K562 (cell line): Measurements from ENCODE around the gene ARHGEF4. TPM values are rescaled to one million over a fixed set of nuclear protein-coding genes. Genes with fewer than 3 reads are reported as not detected.

Experiments used
- ATAC-seq: fragments of 200-7000 bp; cut with Tn5 transposase; 3 replicates; pipeline ENCODE4 v1.9.1; 2020; ENCODE audit warnings: moderate library complexity
- BruUV-seq: library from RNA; stranded (reverse); fragments of 400-500 nt; replicated peaks from 2 replicates; lab custom pipeline; 2021; lab: Mats Ljungman, UMichigan
- CTCF ChIA-PET: fragments of 300-600 bp; formaldehyde crosslinking; extraction: SDS; loops from one replicate; lab custom pipeline; 2021; ENCODE audit warnings: low intra/inter-chr PET ratio; lab: Yijun Ruan, JAX
- POLR2A ChIA-PET: fragments of 300-600, 350-650 bp; sonication (Branson Sonifier 250); formaldehyde crosslinking; extraction: SDS; loops from one replicate; lab custom pipeline; 2021; ENCODE audit warnings: antibody characterized with exemption, inconsistent platforms; lab: Yijun Ruan, JAX
- DNase-seq, 4 experiments: peaks; one replicate each; pipeline versions ENCODE4 v3.0.0 to v3.0.0-alpha.2; 2011 to 2018; ENCODE audit warnings: low spot score in 3 of 4, mixed read lengths in 3 of 4; ENCODE audit errors: extremely low read depth in 1 of 4
- FAIRE-seq: peaks from 2 replicates; lab custom pipeline; 2011; peaks lifted over from hg19 to GRCh38; lab: Jason Lieb, UNC
- H2AFZ ChIP-seq: 2 replicates; pipeline ENCODE4 v1.6.0; 2011; ENCODE audit warnings: low read depth, low read length, control low read depth, inconsistent platforms
- H3K27ac ChIP-seq: fragments of 200-600 bp; 3 replicates; pipeline ENCODE4 v1.8.0; 2011; ENCODE audit warnings: low read depth, mild to moderate bottlenecking, control low read depth, inconsistent platforms, low read length, moderate library complexity, mixed read lengths; ENCODE audit errors: extremely low read depth
- H3K27me3 ChIP-seq, 2 experiments: fragments of 300-600 bp in 1 of 2; 2 replicates in 1 of 2; 3 replicates in 1 of 2; pipeline versions ENCODE4 v1.6.0 to v1.8.0; 2011; ENCODE audit warnings: inconsistent platforms in 2 of 2, low read length in 2 of 2, mild to moderate bottlenecking in 1 of 2, mixed read lengths in 1 of 2, moderate library complexity in 1 of 2; ENCODE audit not compliant: control insufficient read depth in 2 of 2, insufficient read depth in 2 of 2
- H3K36me3 ChIP-seq: fragments of 300-600 bp; 3 replicates; pipeline ENCODE4 v1.8.0; 2011; ENCODE audit warnings: mild to moderate bottlenecking, low read length, inconsistent platforms; ENCODE audit not compliant: control insufficient read depth, insufficient read depth
- H3K4me1 ChIP-seq, 2 experiments: fragments of 200-600 bp in 1 of 2; replicated peaks in 1 of 2; 2 replicates in 1 of 2; 3 replicates in 1 of 2; pipeline versions ENCODE4 v1.5.1 to v1.8.0; 2011; ENCODE audit warnings: inconsistent platforms in 2 of 2, low read length in 2 of 2, mild to moderate bottlenecking in 1 of 2, mixed read lengths in 1 of 2, moderate library complexity in 1 of 2; ENCODE audit not compliant: control insufficient read depth in 2 of 2, insufficient read depth in 2 of 2
- H3K4me2 ChIP-seq: 2 replicates; pipeline ENCODE4 v1.6.1; 2011; ENCODE audit warnings: low read length, control low read depth, inconsistent platforms, mixed read lengths; ENCODE audit not compliant: insufficient read depth
- H3K4me3 ChIP-seq: fragments of 200-600 bp; sonication (generic), shearing (Covaris generic); 2 replicates; pipeline ENCODE4 v1.5.1; 2016; ENCODE audit warnings: control low read depth, inconsistent platforms
- H3K79me2 ChIP-seq: fragments of 200-600 bp; 3 replicates; pipeline ENCODE4 v1.8.0; 2011; ENCODE audit warnings: low read length, inconsistent platforms; ENCODE audit not compliant: control insufficient read depth, insufficient read depth
- H3K9ac ChIP-seq, 2 experiments: 2 replicates each; pipeline versions ENCODE4 v1.6.0 to v1.6.1; 2011; ENCODE audit warnings: low read depth in 2 of 2, low read length in 2 of 2, control low read depth in 1 of 2, inconsistent platforms in 1 of 2, mild to moderate bottlenecking in 1 of 2, mixed read lengths in 1 of 2; ENCODE audit not compliant: insufficient read depth in 1 of 2
- H3K9me1 ChIP-seq: one replicate; pipeline ENCODE4 v1.6.0; 2011; ENCODE audit warnings: inconsistent platforms, mild to moderate bottlenecking, low read length, moderate library complexity; ENCODE audit not compliant: control insufficient read depth, insufficient read depth
- H3K9me3 ChIP-seq: replicated peaks from 2 replicates; pipeline ENCODE4 v1.5.1; 2011; ENCODE audit warnings: low read depth, low read length, inconsistent platforms; ENCODE audit not compliant: control insufficient read depth, insufficient read depth
- H4K20me1 ChIP-seq: replicated peaks from 2 replicates; pipeline ENCODE4 v1.6.1; 2011; ENCODE audit warnings: low read length, inconsistent platforms, mixed read lengths; ENCODE audit not compliant: control insufficient read depth, insufficient read depth
- ADNP ChIP-seq: fragments of 200-800 bp; sonication (Bioruptor generic); IDR thresholded peaks from 2 replicates; pipeline ENCODE4 v1.6.1; 2016; ENCODE audit warnings: missing genetic modification characterization, missing compliant biosample characterization
- CHD2 ChIP-seq: IDR thresholded peaks from 2 replicates; pipeline ENCODE4 v1.6.1; 2011; ENCODE audit warnings: low read depth, low read length
- CREBBP ChIP-seq: IDR thresholded peaks from one replicate; pipeline ENCODE4 v1.6.1; 2012; ENCODE audit warnings: low read depth, mild to moderate bottlenecking, control low read depth, inconsistent platforms, low read length
- E2F3 ChIP-seq: fragments of 250-450 bp; sonication (Bioruptor Pico); IDR thresholded peaks from 2 replicates; pipeline ENCODE4 v1.4.0; 2020; ENCODE audit warnings: mild to moderate bottlenecking
- FOXA1 ChIP-seq: fragments of 450-650 bp; IDR thresholded peaks from 2 replicates; pipeline ENCODE4 v1.6.1; 2016; ENCODE audit warnings: mild to moderate bottlenecking, borderline replicate concordance
- HNRNPLL ChIP-seq: fragments of 200-400 bp; formaldehyde crosslinking; IDR thresholded peaks from 2 replicates; pipeline ENCODE4 v1.6.1; 2017; ENCODE audit warnings: low read length, low read depth, mild to moderate bottlenecking; ENCODE audit not compliant: poor library complexity, severe bottlenecking
- NELFE ChIP-seq: IDR thresholded peaks from 2 replicates; pipeline ENCODE4 v1.6.1; 2011; ENCODE audit warnings: mild to moderate bottlenecking; ENCODE audit not compliant: insufficient read depth, insufficient read length
- NFRKB ChIP-seq: fragments of 450-650 bp; IDR thresholded peaks from 2 replicates; pipeline ENCODE4 v1.6.1; 2016; ENCODE audit warnings: low read depth
- NR4A1 ChIP-seq, 2 experiments: fragments of 250-450 bp in 1 of 2; fragments of 450-650 bp in 1 of 2; sonication (Bioruptor Pico) in 1 of 2; IDR thresholded peaks; 2 replicates each; pipeline versions ENCODE4 v1.4.0 to v1.6.1; 2016 to 2020; ENCODE audit warnings: mild to moderate bottlenecking in 2 of 2, missing compliant biosample characterization in 1 of 2, missing genetic modification characterization in 1 of 2, moderate library complexity in 1 of 2
- RBM17 ChIP-seq: fragments of 200-400 bp; formaldehyde crosslinking; IDR thresholded peaks from 2 replicates; pipeline ENCODE4 v1.6.1; 2017; ENCODE audit warnings: low read depth, mild to moderate bottlenecking, low read length, borderline replicate concordance
- U2AF2 ChIP-seq: fragments of 200-400 bp; formaldehyde crosslinking; optimal IDR thresholded peaks from 2 replicates; pipeline ENCODE3; 2017; ENCODE audit warnings: low read depth, mild to moderate bottlenecking, low read length
- XRCC3 ChIP-seq: fragments of 450-650 bp; IDR thresholded peaks from 2 replicates; pipeline ENCODE4 v1.6.1; 2017; ENCODE audit warnings: mild to moderate bottlenecking, moderate library complexity
- ZBED1 ChIP-seq: IDR thresholded peaks from 2 replicates; pipeline ENCODE4 v1.6.1; 2014
- ZBTB7A ChIP-seq: IDR thresholded peaks from 2 replicates; pipeline ENCODE4 v1.6.1; 2011; ENCODE audit warnings: low read depth, mild to moderate bottlenecking, low read length, moderate library complexity, borderline replicate concordance; ENCODE audit not compliant: control insufficient read depth
- ZKSCAN3 ChIP-seq: fragments of 250-450 bp; sonication (Bioruptor Pico); IDR thresholded peaks from 2 replicates; pipeline ENCODE4 v1.4.0; 2020
- ZNF277 ChIP-seq: fragments of 250-450 bp; sonication (Bioruptor Pico); IDR thresholded peaks from 2 replicates; pipeline ENCODE4 v1.8.0; 2022; ENCODE audit warnings: inconsistent platforms, mild to moderate bottlenecking, moderate library complexity, borderline replicate concordance
- WGBS: fragments of 100-300 bp; shearing (Covaris generic); methylation state at CpG from one replicate; pipeline ENCODE4 v1.1.6; 2016; ENCODE audit warnings: low coverage, mixed read lengths; ENCODE audit not compliant: insufficient coverage; ENCODE audit errors: missing lambda C conversion rate; 5-methylcytosine and 5-hydroxymethylcytosine counted together
- in situ Hi-C: fragments of 300-500 bp; cut with MboI; formaldehyde crosslinking; loops from 4 replicates; pipeline ENCODE4 v1.15.0; 2018; ENCODE audit warnings: inconsistent platforms, mixed read lengths
- intact Hi-C: fragments of 100-400 bp; cut with micrococcal nuclease; formaldehyde crosslinking; loops from 2 replicates; pipeline ENCODE4 v1.14.2; 2022
- polyA plus RNA-seq, 8 experiments: library from polyadenylated mRNA; depleted of rRNA in 4 of 8; stranded (reverse) in 5 of 8; unstranded in 3 of 8; fragments of >200 nt; fragmentation: Nextera tagmentation in 2 of 8; fragmentation: Illumina TruSeq in 1 of 8; extraction: Ambion mirVana in 2 of 8; extraction: Trizol in 1 of 8; gene quantifications; 2 replicates each; pipeline versions ENCODE4 v1.2.1 to v1.2.3, GENCODE V29; 2011 to 2014; ENCODE audit warnings: inconsistent platforms in 1 of 8, missing spikeins in 1 of 8
- total RNA-seq, 7 experiments: library from RNA; depleted of rRNA in 6 of 7; stranded (reverse); fragments of >200 nt in 6 of 7; fragmentation: Illumina TruSeq in 2 of 7; extraction: Trizol in 2 of 7; gene quantifications; 2 replicates each; pipeline versions ENCODE4 v1.2.1 to v1.2.3, GENCODE V29; 2011 to 2021; ENCODE audit warnings: low replicate concordance in 1 of 7
- TF ChIP-seq, protein P1 (sequence below): fragments of 450-650 bp; IDR thresholded peaks from 2 replicates; pipeline ENCODE4 v1.6.1; 2018; ENCODE audit not compliant: partially characterized antibody

The ARHGEF4 gene
- total and polyA plus RNA-seq, 9 of the 15 experiments (the other 6 are each of a cell fraction or from before 2014, with no cell fraction given) = not detected

- TF ChIP-seq, protein P1, sequence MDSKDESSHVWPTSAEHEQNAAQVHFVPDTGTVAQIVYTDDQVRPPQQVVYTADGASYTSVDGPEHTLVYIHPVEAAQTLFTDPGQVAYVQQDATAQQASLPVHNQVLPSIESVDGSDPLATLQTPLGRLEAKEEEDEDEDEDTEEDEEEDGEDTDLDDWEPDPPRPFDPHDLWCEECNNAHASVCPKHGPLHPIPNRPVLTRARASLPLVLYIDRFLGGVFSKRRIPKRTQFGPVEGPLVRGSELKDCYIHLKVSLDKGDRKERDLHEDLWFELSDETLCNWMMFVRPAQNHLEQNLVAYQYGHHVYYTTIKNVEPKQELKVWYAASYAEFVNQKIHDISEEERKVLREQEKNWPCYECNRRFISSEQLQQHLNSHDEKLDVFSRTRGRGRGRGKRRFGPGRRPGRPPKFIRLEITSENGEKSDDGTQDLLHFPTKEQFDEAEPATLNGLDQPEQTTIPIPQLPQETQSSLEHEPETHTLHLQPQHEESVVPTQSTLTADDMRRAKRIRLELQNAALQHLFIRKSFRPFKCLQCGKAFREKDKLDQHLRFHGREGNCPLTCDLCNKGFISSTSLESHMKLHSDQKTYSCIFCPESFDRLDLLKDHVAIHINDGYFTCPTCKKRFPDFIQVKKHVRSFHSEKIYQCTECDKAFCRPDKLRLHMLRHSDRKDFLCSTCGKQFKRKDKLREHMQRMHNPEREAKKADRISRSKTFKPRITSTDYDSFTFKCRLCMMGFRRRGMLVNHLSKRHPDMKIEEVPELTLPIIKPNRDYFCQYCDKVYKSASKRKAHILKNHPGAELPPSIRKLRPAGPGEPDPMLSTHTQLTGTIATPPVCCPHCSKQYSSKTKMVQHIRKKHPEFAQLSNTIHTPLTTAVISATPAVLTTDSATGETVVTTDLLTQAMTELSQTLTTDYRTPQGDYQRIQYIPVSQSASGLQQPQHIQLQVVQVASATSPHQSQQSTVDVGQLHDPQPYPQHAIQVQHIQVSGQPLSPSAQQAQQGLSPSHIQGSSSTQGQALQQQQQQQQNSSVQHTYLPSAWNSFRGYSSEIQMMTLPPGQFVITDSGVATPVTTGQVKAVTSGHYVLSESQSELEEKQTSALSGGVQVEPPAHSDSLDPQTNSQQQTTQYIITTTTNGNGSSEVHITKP = no peak
- TF ChIP-seq NFRKB (no peak), HNRNPLL (no peak), ZKSCAN3 (no peak), RBM17 (no peak), E2F3 (no peak)
These were observed 9.5 kb downstream of the ARHGEF4 start (continued) for GRCh38 chr2:130846233-130846632.

- H3K27ac ChIP-seq = no peak overlapping the region
- intact Hi-C loops = no loop called here
- no TSS peak for BruUV-seq
- in situ Hi-C loops = no loop called here
- DNase-seq (no peak), FAIRE-seq (no peak), ATAC-seq (no peak)
- H3K4me1 ChIP-seq = no peaks in the 10 kb centered on the region
- no peak overlapping the region for H2AFZ ChIP-seq
- WGBS = 2% methylated on average over 18 of the region's 18 CpGs
- peaks cover 3% of the 10 kb centered on the region for H3K9me1 ChIP-seq
- no peak overlapping the region for H3K4me2 ChIP-seq
- H3K36me3 ChIP-seq = no peaks in the 10 kb centered on the region
- CTCF ChIA-PET = no interaction called here
- H3K9me3 ChIP-seq = no peaks in the 10 kb centered on the region
- no peak overlapping the region; a peak in 1 of 4 replicates for H3K9ac ChIP-seq
- peaks cover 6 to 79% of the 10 kb centered on the region in 2 experiments; a peak in 4 of 5 replicates for H3K27me3 ChIP-seq
- H4K20me1 ChIP-seq = peaks cover 6% of the 10 kb centered on the region
- H3K79me2 ChIP-seq = no peaks in the 10 kb centered on the region
- POLR2A ChIA-PET = no interaction called here
- H3K4me3 ChIP-seq = no peak overlapping the region
- TF ChIP-seq CHD2 (no peak), XRCC3 (no peak), U2AF2 (no peak), CREBBP (no peak), ADNP (no peak), FOXA1 (no peak), NR4A1 (CRISPR knock-in tag; IDR thresholded peaks at IDR 0.05) (no peak), NR4A1 (tag; IDR thresholded peaks at IDR 0.05) (no peak), ZBED1 (no peak), ZBTB7A (no peak), NELFE (no peak), ZNF277 (CRISPR knock-in tag) (no peak)
These were observed 10.1 kb downstream of the ARHGEF4 start for GRCh38 chr2:130846686-130847375.
